Embryonic facial prominence (tissue), 1 donor: ENCODE results near the gene SLC9A9.

Experiments used
- DNase-seq: peaks from one replicate; pipeline ENCODE4 v3.0.0-alpha.2; 2016; ENCODE audit errors: extremely low spot score

The SLC9A9 gene

GRCh38 chr3:143326983-143327778 lies 521.1 kb downstream of the SLC9A9 start:
- no peak for DNase-seq

GRCh38 chr3:143321058-143321769 lies 527.1 kb downstream of the SLC9A9 start:
- DNase-seq = no peak

DNA sequence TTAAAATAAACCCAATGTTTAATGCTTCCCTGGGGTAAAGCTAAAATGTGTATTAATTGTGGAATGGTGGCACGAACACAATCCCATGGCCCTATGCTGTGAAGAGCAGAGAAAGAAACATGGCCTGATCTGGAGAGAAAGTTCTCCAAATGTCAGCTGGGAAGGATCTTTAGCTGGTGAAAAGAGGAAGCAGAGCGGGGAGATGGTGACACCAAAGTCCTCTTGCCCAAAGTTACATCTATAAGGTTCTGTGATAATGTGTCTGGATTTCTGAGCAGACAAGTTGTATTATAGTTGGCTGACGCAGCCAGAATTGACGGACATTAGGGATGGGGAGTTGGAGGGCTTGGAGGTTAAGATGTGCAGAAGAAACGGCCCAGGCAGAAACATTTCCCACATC lies 532.5 kb downstream of the SLC9A9 start:
- DNase-seq = no peak

- peak; percentile 64 for DNase-seq
Observed at GRCh38 chr3:143314251-143315093, 533.8 kb downstream of the SLC9A9 start.

DNA sequence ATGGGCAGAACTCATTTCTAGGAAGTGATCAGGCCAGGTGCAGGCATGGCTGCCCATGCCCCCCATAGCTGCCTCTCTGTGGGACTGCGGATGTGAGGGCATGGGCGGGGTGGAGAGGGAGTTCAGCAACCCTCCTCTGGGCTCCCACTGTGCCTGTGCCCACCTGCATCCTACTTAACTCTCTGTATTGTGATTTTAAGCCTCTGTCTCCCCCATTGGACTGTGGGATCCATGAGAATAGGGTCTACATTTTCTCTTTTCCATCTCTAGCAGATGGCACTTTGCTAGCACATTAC lies 534.4 kb downstream of the SLC9A9 start:
- DNase-seq = no peak

DNA sequence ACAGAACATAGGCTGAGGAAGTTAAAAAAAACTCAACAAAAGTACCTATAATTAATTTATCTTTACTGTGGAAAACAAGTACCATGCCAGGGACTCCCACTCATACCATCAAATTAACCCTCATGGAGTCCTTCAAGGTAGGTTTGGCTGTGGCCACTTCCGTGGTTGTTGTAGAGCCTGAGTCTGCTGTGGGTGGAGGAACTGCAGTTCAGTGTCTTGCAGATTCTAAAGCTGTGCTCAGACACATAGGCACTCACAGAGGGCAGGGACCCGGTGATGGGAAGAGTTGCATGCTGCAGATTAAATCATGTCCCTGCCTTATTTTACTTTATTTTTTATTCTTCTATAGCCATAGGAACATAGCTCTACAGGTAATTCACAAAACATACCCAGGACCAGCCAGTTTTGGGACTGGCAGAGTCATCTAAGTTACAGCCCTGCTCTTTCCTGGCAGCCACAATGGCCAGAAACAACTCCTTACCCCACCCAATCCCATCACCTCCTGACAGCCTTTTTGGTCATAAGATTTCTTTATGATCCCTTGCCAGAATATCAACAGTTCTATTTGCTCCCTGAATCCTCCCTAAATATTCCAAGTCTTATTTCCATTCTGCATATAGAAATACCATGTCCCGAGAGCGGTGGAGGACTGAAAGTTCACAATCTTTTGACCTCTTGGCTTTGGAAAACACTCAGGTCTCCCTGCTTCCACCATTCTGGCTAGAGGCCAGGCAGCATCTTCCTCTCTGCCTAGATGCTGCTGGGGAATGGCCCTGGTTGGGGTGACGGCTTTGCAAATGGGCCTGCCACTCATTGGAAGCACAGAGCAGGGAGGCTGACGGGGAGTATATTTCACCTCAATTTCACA lies 535.0 kb downstream of the SLC9A9 start:
- no peak for DNase-seq

- no peak for DNase-seq
Observed at GRCh38 chr3:143311096-143311495, 537.2 kb downstream of the SLC9A9 start.

DNA sequence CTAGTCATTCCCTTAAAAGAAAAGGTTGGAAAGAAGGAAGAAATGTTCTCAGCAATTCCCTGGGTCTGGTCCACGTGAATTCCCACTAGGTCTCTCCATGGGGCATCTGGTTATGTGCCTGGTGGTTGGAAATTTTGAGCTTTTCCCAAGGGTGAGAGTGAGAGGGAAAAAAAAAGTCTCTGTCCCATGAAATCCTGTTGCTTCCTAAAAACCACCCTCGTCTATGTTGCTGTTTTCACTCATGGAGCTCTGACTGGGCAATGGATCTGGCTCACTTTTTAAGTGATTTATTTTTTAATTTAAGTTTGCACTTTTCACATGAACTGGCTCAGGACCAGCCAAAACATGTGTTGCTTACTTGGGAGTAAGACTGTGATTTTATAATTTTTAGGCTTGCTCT lies 538.6 kb downstream of the SLC9A9 start:
- DNase-seq = no peak

GRCh38 chr3:143307613-143308183 lies 540.6 kb downstream of the SLC9A9 start:
- DNase-seq = no peak

DNA sequence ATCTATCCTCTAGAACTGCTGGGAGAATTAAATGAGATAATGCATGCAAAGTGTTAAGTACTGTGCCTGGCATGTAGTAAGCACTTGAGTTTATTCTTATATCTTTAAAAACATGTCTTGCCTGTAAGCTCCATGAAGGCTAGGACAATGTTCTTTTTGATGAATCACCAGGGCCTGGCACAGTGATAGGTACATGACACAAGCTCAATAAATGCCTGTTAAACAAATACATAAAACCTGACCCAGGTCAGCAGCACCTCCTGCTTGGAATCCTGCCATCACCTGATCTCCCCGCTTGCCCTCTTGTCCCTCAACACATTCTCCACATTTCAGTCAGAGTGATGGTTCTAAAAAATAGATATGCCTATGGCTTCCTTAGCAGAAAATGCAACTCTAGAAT lies 541.9 kb downstream of the SLC9A9 start:
- no peak for DNase-seq

- DNase-seq = no peak
Observed at GRCh38 chr3:143302638-143303171, 545.6 kb downstream of the SLC9A9 start.

GRCh38 chr3:143301031-143301901 lies 547.0 kb downstream of the SLC9A9 start:
- no peak for DNase-seq

GRCh38 chr3:143298886-143299535 lies 549.3 kb downstream of the SLC9A9 start:
- no peak for DNase-seq

DNA sequence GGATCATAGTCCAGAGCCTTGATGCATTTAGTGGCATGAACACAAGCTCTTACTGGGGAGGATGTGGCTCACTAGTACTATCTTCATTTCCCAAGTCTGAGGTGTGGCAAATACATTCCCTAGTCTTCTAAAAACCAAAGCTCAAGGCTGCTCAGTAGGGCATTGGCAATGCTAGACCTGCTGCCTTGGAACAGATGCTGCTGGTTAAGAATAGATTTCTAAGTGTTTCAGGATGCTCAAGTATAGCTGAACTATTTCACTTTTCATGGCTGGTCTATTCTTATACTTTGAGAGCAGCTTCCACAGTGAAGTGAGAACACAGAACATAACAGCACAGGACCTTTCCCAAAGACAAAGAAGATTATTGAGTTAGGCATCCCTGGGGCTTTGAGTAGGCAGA lies 549.9 kb downstream of the SLC9A9 start:
- no peak for DNase-seq

GRCh38 chr3:143295201-143296080 lies 552.8 kb downstream of the SLC9A9 start:
- DNase-seq = no peak

DNA sequence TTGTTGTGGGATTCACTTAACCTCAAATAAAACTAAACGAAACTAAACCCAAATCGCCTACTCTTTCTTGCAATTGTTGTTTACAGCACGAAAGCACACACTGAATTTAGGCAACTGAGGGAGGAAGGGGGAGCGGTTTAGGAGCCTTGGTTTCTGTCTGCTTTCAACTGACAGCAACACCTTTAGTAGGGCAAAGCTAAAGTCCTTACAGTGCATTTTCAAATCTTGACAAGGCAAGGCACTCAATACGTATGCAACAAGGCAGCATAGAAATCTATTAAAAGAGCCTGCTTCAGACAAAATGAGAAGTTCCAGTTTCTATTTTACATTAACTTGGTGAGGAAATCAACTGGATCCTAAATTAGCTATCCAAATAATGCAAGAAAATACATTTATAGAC lies 554.1 kb downstream of the SLC9A9 start:
- no peak for DNase-seq

GRCh38 chr3:143291836-143292447 lies 556.3 kb downstream of the SLC9A9 start:
- DNase-seq = no peak

DNA sequence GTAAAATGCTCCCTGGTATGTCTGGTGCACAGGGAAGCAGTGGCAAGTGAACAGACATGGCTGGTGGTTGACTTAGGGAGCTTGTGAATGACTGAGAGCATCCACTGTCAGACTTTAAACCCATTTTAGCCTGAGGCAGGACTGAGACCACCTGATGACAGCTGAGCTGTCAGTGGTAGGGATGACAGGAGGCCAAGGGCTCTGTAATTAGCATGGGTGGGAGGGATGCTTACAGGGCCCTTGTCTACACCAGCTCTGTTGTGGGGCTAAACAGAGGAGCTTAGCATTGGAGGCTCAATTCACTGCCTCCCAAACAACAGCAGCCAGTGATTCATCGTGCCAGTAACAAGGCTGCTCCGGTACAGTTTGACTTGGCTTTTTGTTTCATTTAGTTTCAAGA lies 559.3 kb downstream of the SLC9A9 start:
- no peak for DNase-seq
